ENCODE data around the gene C6orf141.

The C6orf141 gene

GRCh38 chr6:49515485-49516146 is 34.9 kb upstream of the C6orf141 start:
- TF ChIP-seq CTCF (conservative IDR thresholded peaks at IDR 0.05; ENCODE audit: control insufficient read depth, insufficient read depth, low read depth, low read length): no peak
- no peak for DNase-seq (ENCODE audit: low read depth)
- no peak overlapping the region for H3K4me3 ChIP-seq (ENCODE audit: control insufficient read depth, low read depth, low read length)

DNA sequence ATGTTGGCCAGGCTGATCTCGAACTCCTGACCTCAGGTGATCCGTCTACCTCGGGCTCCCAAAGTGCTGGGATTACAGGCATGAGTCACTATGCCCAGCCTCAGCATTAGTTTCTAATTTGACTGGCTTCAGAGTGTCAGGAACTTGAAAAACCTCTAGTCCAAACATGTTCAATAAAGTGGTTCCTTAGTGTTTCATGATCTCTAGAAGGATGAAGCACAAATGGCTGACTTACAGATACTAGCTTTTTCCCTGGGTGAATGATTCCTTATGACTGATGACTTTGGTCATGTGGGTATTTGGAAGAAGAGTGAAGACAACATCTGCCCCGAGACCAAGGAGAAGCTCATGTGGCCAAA is 34.3 kb upstream of the C6orf141 start:
- no peak overlapping the region for H3K4me3 ChIP-seq (ENCODE audit: control insufficient read depth, low read depth, low read length)
- no peak for DNase-seq (ENCODE audit: low read depth)
- no peak for TF ChIP-seq CTCF (conservative IDR thresholded peaks at IDR 0.05; ENCODE audit: control insufficient read depth, insufficient read depth, low read depth, low read length)

- TF ChIP-seq CTCF (conservative IDR thresholded peaks at IDR 0.05; ENCODE audit: control insufficient read depth, insufficient read depth, low read depth, low read length): no peak
- no peak overlapping the region for H3K4me3 ChIP-seq (ENCODE audit: control insufficient read depth, low read depth, low read length)
- DNase-seq (ENCODE audit: low read depth): no peak
Observed at GRCh38 chr6:49517919-49518318, 32.5 kb upstream of the C6orf141 start.

GRCh38 chr6:49519660-49520059 is 30.8 kb upstream of the C6orf141 start:
- DNase-seq (ENCODE audit: low read depth): no peak
- H3K4me3 ChIP-seq (ENCODE audit: control insufficient read depth, low read depth, low read length): no peak overlapping the region
- no peak for TF ChIP-seq CTCF (conservative IDR thresholded peaks at IDR 0.05; ENCODE audit: control insufficient read depth, insufficient read depth, low read depth, low read length)

DNA sequence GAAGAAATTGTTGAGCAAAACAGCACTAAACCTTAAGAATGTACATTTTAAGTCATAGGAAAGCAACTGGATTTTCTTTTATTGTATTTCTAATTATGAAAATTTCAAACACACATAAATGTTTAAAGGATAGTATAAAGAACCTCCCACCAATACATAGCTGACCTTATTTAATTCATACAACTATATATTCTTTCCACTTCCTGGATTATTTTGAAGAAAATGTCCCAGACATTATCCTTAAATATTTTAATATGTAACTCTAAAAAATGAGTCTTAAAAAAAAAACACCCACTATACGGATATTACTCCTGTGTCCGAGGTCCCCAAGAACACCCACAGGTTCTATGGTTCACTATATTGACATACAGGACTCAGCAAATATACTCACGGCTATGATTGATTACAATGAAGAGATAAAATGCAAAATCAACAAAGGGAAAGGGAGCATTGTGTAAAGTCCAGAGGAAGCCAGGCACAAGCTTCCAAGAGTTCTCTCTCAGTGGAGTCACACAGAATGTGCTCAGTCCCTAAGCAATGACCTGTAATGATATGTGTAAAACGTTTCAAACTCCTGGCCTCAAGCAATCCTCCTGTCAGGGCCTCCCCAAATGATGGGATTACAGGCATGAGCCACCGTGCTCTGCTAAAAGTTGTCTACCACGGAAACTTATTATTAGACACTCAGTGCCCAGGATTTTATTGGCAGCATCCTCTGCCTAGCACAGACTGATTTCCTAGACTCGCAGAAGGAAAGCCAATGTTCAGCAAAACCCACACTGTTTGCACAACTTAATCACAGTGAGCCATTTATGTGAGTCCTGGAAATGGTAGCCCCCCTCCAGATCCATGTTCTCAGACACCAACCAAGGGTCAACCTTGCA is 27.5 kb upstream of the C6orf141 start:
- no peak for TF ChIP-seq CTCF (conservative IDR thresholded peaks at IDR 0.05; ENCODE audit: control insufficient read depth, insufficient read depth, low read depth, low read length)
- DNase-seq (ENCODE audit: low read depth): no peak

GRCh38 chr6:49523901-49524300 is 26.6 kb upstream of the C6orf141 start:
- no peak overlapping the region for H3K4me3 ChIP-seq (ENCODE audit: control insufficient read depth, low read depth, low read length)
- DNase-seq (ENCODE audit: low read depth): no peak
- TF ChIP-seq CTCF (conservative IDR thresholded peaks at IDR 0.05; ENCODE audit: control insufficient read depth, insufficient read depth, low read depth, low read length): no peak

More for the DNA sequence above, 27.5 kb upstream of the C6orf141 start:
- H3K4me3 ChIP-seq (ENCODE audit: control insufficient read depth, low read depth, low read length): no peak overlapping the region

Measured in fibroblast of mammary gland (primary cell).